KBM-7 (cell line): ENCODE results near the gene SLC12A1.

Experiments used
- DNase-seq: peaks from one replicate; pipeline ENCODE4 v3.0.0-alpha.2; 2015
- in situ Hi-C: fragments of 300-500 bp; cut with MboI; formaldehyde crosslinking; loops from 2 replicates; pipeline ENCODE4 v1.14.3; 2020; ENCODE audit warnings: low sequenced_read_pairs, low pct_unique_long_range_greater_than_20kb, mixed read lengths

SLC12A1 gene

GRCh38 chr15:48233246-48233645 lies 27.1 kb downstream of the SLC12A1 start:
- DNase-seq: no peak
- in situ Hi-C loops: no loop called here

- no peak for DNase-seq
- in situ Hi-C loops: no loop called here
Observed at GRCh38 chr15:48239334-48239733, 33.2 kb downstream of the SLC12A1 start.

GRCh38 chr15:48242015-48242414 lies 35.9 kb downstream of the SLC12A1 start:
- in situ Hi-C loops: no loop called here
- DNase-seq: no peak

GRCh38 chr15:48242535-48242934 lies 36.4 kb downstream of the SLC12A1 start:
- DNase-seq: no peak
- in situ Hi-C loops: no loop called here

- DNase-seq: no peak
- in situ Hi-C loops: no loop called here
Observed at GRCh38 chr15:48244921-48245320, 38.8 kb downstream of the SLC12A1 start.

- in situ Hi-C loops: no loop called here
- DNase-seq: no peak
Observed at GRCh38 chr15:48248414-48248813, 42.3 kb downstream of the SLC12A1 start.

GRCh38 chr15:48250640-48251076 lies 44.6 kb downstream of the SLC12A1 start:
- peak; percentile 67 for DNase-seq
- in situ Hi-C loops: no loop called here

- in situ Hi-C loops: no loop called here
- no peak for DNase-seq
Observed at GRCh38 chr15:48253172-48253571, 47.1 kb downstream of the SLC12A1 start.

- DNase-seq: no peak
- in situ Hi-C loops: no loop called here
Observed at GRCh38 chr15:48265135-48265534, 59.0 kb downstream of the SLC12A1 start.

GRCh38 chr15:48266024-48266689 lies 60.1 kb downstream of the SLC12A1 start:
- in situ Hi-C loops: no loop called here
- no peak for DNase-seq

GRCh38 chr15:48267766-48268165 lies 61.7 kb downstream of the SLC12A1 start:
- no peak for DNase-seq
- in situ Hi-C loops: no loop called here

- in situ Hi-C loops: no loop called here
Observed at GRCh38 chr15:48273049-48273448, 66.9 kb downstream of the SLC12A1 start.

GRCh38 chr15:48278666-48279065 lies 72.6 kb downstream of the SLC12A1 start:
- DNase-seq: no peak
- in situ Hi-C loops: no loop called here

More at GRCh38 chr15:48273049-48273448, 66.9 kb downstream of the SLC12A1 start:
- DNase-seq: no peak

- no peak for DNase-seq
- in situ Hi-C loops: no loop called here
Observed at GRCh38 chr15:48279608-48280007, 73.5 kb downstream of the SLC12A1 start.

GRCh38 chr15:48281674-48282073 lies 75.6 kb downstream of the SLC12A1 start:
- no peak for DNase-seq
- in situ Hi-C loops: no loop called here

GRCh38 chr15:48282216-48282615 lies 76.1 kb downstream of the SLC12A1 start:
- no peak for DNase-seq

GRCh38 chr15:48283396-48284145 lies 77.5 kb downstream of the SLC12A1 start:
- in situ Hi-C loops: no loop called here
- no peak for DNase-seq

More at GRCh38 chr15:48282216-48282615, 76.1 kb downstream of the SLC12A1 start:
- in situ Hi-C loops: no loop called here

GRCh38 chr15:48285329-48286214 lies 79.5 kb downstream of the SLC12A1 start:
- peak; percentile 82 for DNase-seq
- in situ Hi-C loops: no loop called here

- in situ Hi-C loops: no loop called here
- no peak for DNase-seq
Observed at GRCh38 chr15:48289628-48290027, 83.5 kb downstream of the SLC12A1 start.

- in situ Hi-C loops: no loop called here
- no peak for DNase-seq
Observed at GRCh38 chr15:48292458-48292857, 86.4 kb downstream of the SLC12A1 start.
